HepG2 (cell line): Measurements from ENCODE around the gene CCNQ. TPM values are rescaled to one million over a fixed set of nuclear protein-coding genes. Genes with fewer than 3 reads are reported as not detected.
A peak's percentile ranks its signal among the peaks of the same experiment; 100 is the strongest.

Source experiments
- AKAP8 ChIP-seq: sonication (generic); formaldehyde crosslinking; IDR thresholded peaks from 2 replicates; pipeline ENCODE4 v1.5.1; 2020; ENCODE audit warnings: mild to moderate bottlenecking, missing genetic modification reagents
- CBX1 ChIP-seq: IDR thresholded peaks from one replicate; pipeline ENCODE4 v1.6.1; 2016; ENCODE audit warnings: antibody characterized with exemption, low read depth
- DNMT1 ChIP-seq: sonication (generic); formaldehyde crosslinking; IDR thresholded peaks from 2 replicates; pipeline ENCODE4 v1.5.1; 2020; ENCODE audit warnings: mild to moderate bottlenecking, missing genetic modification reagents
- GPN1 ChIP-seq: sonication (generic); formaldehyde crosslinking; IDR thresholded peaks from 2 replicates; pipeline ENCODE4 v1.5.1; 2020; ENCODE audit warnings: missing genetic modification reagents, borderline replicate concordance
- IRF1 ChIP-seq: sonication (generic); formaldehyde crosslinking; IDR thresholded peaks from 2 replicates; pipeline ENCODE4 v1.4.0; 2020; ENCODE audit warnings: low read depth, mild to moderate bottlenecking, missing genetic modification reagents
- KDM1A ChIP-seq: IDR thresholded peaks from 2 replicates; pipeline ENCODE4 v1.6.1; 2016; ENCODE audit warnings: missing compliant biosample characterization
- KLF15 ChIP-seq: sonication (generic); formaldehyde crosslinking; IDR thresholded peaks from 2 replicates; pipeline ENCODE4 v1.8.1; 2023; ENCODE audit warnings: borderline replicate concordance, mild to moderate bottlenecking, inconsistent platforms, missing genetic modification reagents, mixed read lengths
- KLF16 ChIP-seq, 2 experiments: sonication (generic) in 1 of 2; formaldehyde crosslinking in 1 of 2; IDR thresholded peaks; 2 replicates each; pipeline versions ENCODE4 v1.6.1 to v1.8.0; 2016 to 2023; ENCODE audit warnings: missing genetic modification reagents in 2 of 2, missing compliant biosample characterization in 1 of 2
- KMT2B ChIP-seq: IDR thresholded peaks from 2 replicates; pipeline ENCODE4 v1.6.1; 2016; ENCODE audit warnings: missing genetic modification reagents, missing compliant biosample characterization
- MAFG ChIP-seq: sonication (generic); formaldehyde crosslinking; IDR thresholded peaks from 2 replicates; pipeline ENCODE4 v1.5.1; 2020; ENCODE audit warnings: mild to moderate bottlenecking, missing genetic modification reagents
- MATR3 ChIP-seq: sonication (generic); formaldehyde crosslinking; IDR thresholded peaks from 2 replicates; pipeline ENCODE4 v1.4.0; 2020; ENCODE audit warnings: missing genetic modification reagents
- PHF20 ChIP-seq: sonication (generic); formaldehyde crosslinking; IDR thresholded peaks from 2 replicates; pipeline ENCODE4 v1.5.0; 2020; ENCODE audit warnings: mild to moderate bottlenecking, missing genetic modification reagents
- SCMH1 ChIP-seq: sonication (generic); formaldehyde crosslinking; IDR thresholded peaks from 2 replicates; pipeline ENCODE4 v1.9.0; 2021; ENCODE audit warnings: missing genetic modification reagents, mild to moderate bottlenecking, borderline replicate concordance
- SRSF4 ChIP-seq: fragments of 200-400 bp; formaldehyde crosslinking; IDR thresholded peaks from one replicate; pipeline ENCODE4 v1.6.1; 2018; ENCODE audit warnings: mild to moderate bottlenecking, low read depth, low read length, moderate library complexity; ENCODE audit not compliant: poor library complexity, severe bottlenecking
- TGIF2 ChIP-seq: IDR thresholded peaks from 2 replicates; pipeline ENCODE4 v1.6.1; 2016; ENCODE audit warnings: control low read depth, missing compliant biosample characterization
- TMF1 ChIP-seq: sonication (generic); formaldehyde crosslinking; IDR thresholded peaks from 2 replicates; pipeline ENCODE4 v1.8.1; 2022; ENCODE audit warnings: low read depth, missing genetic modification reagents
- ZBTB34 ChIP-seq: sonication (generic); formaldehyde crosslinking; IDR thresholded peaks from 2 replicates; pipeline ENCODE4 v1.8.0; 2022; ENCODE audit warnings: mild to moderate bottlenecking, missing genetic modification reagents
- ZBTB39 ChIP-seq: sonication (generic); formaldehyde crosslinking; IDR thresholded peaks from 2 replicates; pipeline ENCODE4 v1.5.0; 2020; ENCODE audit warnings: missing genetic modification reagents
- ZNF12 ChIP-seq: sonication (generic); formaldehyde crosslinking; IDR thresholded peaks from 2 replicates; pipeline ENCODE4 v1.5.0; 2020; ENCODE audit warnings: missing genetic modification reagents
- ZNF383 ChIP-seq: sonication (generic); formaldehyde crosslinking; IDR thresholded peaks from 2 replicates; pipeline ENCODE4 v1.4.0; 2020; ENCODE audit warnings: missing genetic modification reagents, mild to moderate bottlenecking, borderline replicate concordance
- ZNF569 ChIP-seq: sonication (generic); formaldehyde crosslinking; IDR thresholded peaks from 2 replicates; pipeline ENCODE4 v1.5.0; 2020; ENCODE audit warnings: mild to moderate bottlenecking, missing genetic modification reagents, moderate library complexity, borderline replicate concordance
- ZNF672 ChIP-seq: sonication (generic); formaldehyde crosslinking; IDR thresholded peaks from 2 replicates; pipeline ENCODE4 v1.8.1; 2022; ENCODE audit warnings: missing genetic modification reagents
- ZNF772 ChIP-seq: sonication (generic); formaldehyde crosslinking; IDR thresholded peaks from 2 replicates; pipeline ENCODE4 v1.5.0; 2020; ENCODE audit warnings: mild to moderate bottlenecking, missing genetic modification reagents
- ZNF816 ChIP-seq: sonication (generic); formaldehyde crosslinking; IDR thresholded peaks from 2 replicates; pipeline ENCODE4 v1.8.0; 2022; ENCODE audit warnings: missing genetic modification reagents, mild to moderate bottlenecking, borderline replicate concordance
- polyA plus RNA-seq, 8 experiments: library from polyadenylated mRNA; depleted of rRNA in 3 of 8; stranded (reverse) in 7 of 8; unstranded in 1 of 8; fragments of >200 nt; fragmentation: Illumina TruSeq in 4 of 8; extraction: Trizol in 4 of 8; gene quantifications; 2 replicates each; pipeline versions ENCODE4 v1.2.1 to v1.2.3, GENCODE V29; 2011 to 2016; ENCODE audit warnings: low read depth in 4 of 8, missing spikeins in 1 of 8, mixed read lengths in 1 of 8; ENCODE audit not compliant: insufficient read depth in 1 of 8
- total RNA-seq, 5 experiments: library from RNA; depleted of rRNA; stranded (reverse); fragments of >200 nt; fragmentation: Illumina TruSeq; extraction: Trizol; gene quantifications; 2 replicates each; pipeline ENCODE4 v1.2.3, GENCODE V29; 2016; ENCODE audit warnings: low read depth in 1 of 5
- TF ChIP-seq, protein P1 (sequence below): sonication (generic); formaldehyde crosslinking; IDR thresholded peaks from 2 replicates; pipeline ENCODE4 v1.4.0; 2020; ENCODE audit warnings: mild to moderate bottlenecking, missing genetic modification reagents
- TF ChIP-seq, protein P2 (sequence below): sonication (generic); IDR thresholded peaks from 2 replicates; pipeline ENCODE4 v1.6.1; 2016; ENCODE audit warnings: low read depth, borderline replicate concordance

CCNQ gene
- total and polyA plus RNA-seq, 2 of the 13 experiments (the other 11 are each of a cell fraction or from before 2014, with no cell fraction given), result 15.0 to 25.5 TPM

DNA sequence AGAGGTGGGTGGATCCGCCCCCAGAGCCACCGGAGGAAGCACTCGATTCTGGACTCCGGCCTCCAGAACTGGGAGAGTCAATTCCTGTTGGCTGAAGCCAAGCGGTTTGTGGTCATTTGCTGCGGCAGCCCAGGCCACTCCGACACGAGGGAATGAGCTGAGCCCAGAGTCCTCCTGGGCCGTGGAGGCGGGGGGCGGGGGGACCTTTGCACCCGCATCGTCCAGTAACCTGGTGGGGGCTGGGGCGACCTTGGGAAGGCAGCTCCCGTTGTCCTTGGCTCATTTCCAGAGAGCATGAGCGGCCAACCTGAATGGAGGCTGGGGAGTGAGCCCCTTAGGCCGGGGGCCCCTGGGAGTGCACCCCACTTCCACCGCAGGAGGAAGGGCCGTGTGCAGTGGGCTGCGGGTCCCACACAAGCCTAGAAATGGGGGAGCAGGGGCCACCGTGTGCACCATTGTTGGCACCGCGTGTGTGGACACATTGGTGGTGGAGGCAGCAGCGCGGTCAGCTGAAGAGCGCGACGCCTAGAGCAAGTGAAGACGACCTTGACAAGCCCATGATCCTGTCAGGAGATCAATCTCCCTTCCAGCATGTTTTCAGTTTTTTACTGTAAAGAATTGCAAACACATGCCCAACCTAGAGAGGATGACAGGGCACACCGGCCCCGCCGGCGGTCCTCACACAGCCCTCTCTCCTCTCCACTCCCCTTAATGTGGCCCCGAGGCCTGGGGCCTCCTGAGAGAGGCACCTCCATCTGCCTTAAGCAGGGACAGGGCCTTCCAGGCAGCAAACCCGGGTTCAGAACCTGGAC lies 28.1 kb upstream of the CCNQ start (continued):
- no peak for TF ChIP-seq GPN1
- no peak for TF ChIP-seq MAFG (CRISPR knock-in tag)
- peak; percentile 39 for TF ChIP-seq CBX1
- no peak for TF ChIP-seq KLF15 (CRISPR knock-in tag)
- TF ChIP-seq ZBTB34 (CRISPR knock-in tag), result no peak
- TF ChIP-seq ZBTB39 (CRISPR knock-in tag), result no peak
- peak; percentile 31; the same call in 1 of the 2 replicates for TF ChIP-seq KMT2B (CRISPR knock-in tag)
- TF ChIP-seq AKAP8, result peak; percentile 97
- no peak for TF ChIP-seq ZNF569 (CRISPR knock-in tag)
- TF ChIP-seq, protein P1, sequence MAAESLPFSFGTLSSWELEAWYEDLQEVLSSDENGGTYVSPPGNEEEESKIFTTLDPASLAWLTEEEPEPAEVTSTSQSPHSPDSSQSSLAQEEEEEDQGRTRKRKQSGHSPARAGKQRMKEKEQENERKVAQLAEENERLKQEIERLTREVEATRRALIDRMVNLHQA (CRISPR knock-in tag), result no peak
- no peak for TF ChIP-seq SCMH1 (CRISPR knock-in tag)
- TF ChIP-seq TMF1 (CRISPR knock-in tag), result no peak
- no peak for TF ChIP-seq TGIF2
- TF ChIP-seq ZNF772, result no peak
- TF ChIP-seq PHF20, result no peak
- no peak for TF ChIP-seq ZNF383 (CRISPR knock-in tag)
- no peak for TF ChIP-seq ZNF816 (CRISPR knock-in tag)
- peak; percentile 14; the same call in 1 of the 2 replicates for TF ChIP-seq ZNF12 (CRISPR knock-in tag)
- TF ChIP-seq DNMT1 (CRISPR knock-in tag), result no peak
- TF ChIP-seq KLF16 (CRISPR knock-in tag; IDR thresholded peaks at IDR 0.05), result peak in 1 of 2 experiments; percentile 47; a peak in 1 of 4 replicates
- TF ChIP-seq KDM1A (CRISPR knock-in tag), result no peak
- TF ChIP-seq, protein P2, sequence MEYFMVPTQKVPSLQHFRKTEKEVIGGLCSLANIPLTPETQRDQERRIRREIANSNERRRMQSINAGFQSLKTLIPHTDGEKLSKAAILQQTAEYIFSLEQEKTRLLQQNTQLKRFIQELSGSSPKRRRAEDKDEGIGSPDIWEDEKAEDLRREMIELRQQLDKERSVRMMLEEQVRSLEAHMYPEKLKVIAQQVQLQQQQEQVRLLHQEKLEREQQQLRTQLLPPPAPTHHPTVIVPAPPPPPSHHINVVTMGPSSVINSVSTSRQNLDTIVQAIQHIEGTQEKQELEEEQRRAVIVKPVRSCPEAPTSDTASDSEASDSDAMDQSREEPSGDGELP, result peak; percentile 65; the same call in 1 of the 2 replicates
- no peak for TF ChIP-seq IRF1 (CRISPR knock-in tag)
- TF ChIP-seq MATR3 (CRISPR knock-in tag), result no peak
- no peak for TF ChIP-seq ZNF672 (CRISPR knock-in tag)
- no peak for TF ChIP-seq SRSF4
